ENCODE measurements around the gene TCIRG1.
"Not testable (repeated sequence)": the region's sequence is repeated elsewhere in the genome, so short reads cannot be mapped to it uniquely, and the experiment has no call there.

TCIRG1 gene

GRCh38 chr11:68083517-68083916 lies 44.7 kb downstream of the TCIRG1 start:
- no peak for DNase-seq (ENCODE audit: low read depth)

- DNase-seq (ENCODE audit: low read depth): no peak
Measured at GRCh38 chr11:68089679-68090078, 50.9 kb downstream of the TCIRG1 start.

GRCh38 chr11:68090287-68090686 lies 51.5 kb downstream of the TCIRG1 start:
- DNase-seq (ENCODE audit: low read depth): no peak

- DNase-seq (ENCODE audit: low read depth): no peak
Measured at GRCh38 chr11:68090706-68091105, 51.9 kb downstream of the TCIRG1 start.

GRCh38 chr11:68092411-68092810 lies 53.6 kb downstream of the TCIRG1 start:
- no peak for DNase-seq (ENCODE audit: low read depth)

- not testable (repeated sequence) for DNase-seq (ENCODE audit: low read depth)
Measured at GRCh38 chr11:68092946-68093345, 54.1 kb downstream of the TCIRG1 start.

GRCh38 chr11:68093565-68093964 lies 54.7 kb downstream of the TCIRG1 start:
- DNase-seq (ENCODE audit: low read depth): no peak

GRCh38 chr11:68096962-68097361 lies 58.1 kb downstream of the TCIRG1 start:
- DNase-seq (ENCODE audit: low read depth): no peak

GRCh38 chr11:68099057-68099456 lies 60.2 kb downstream of the TCIRG1 start:
- no peak for DNase-seq (ENCODE audit: low read depth)

- no peak for DNase-seq (ENCODE audit: low read depth)
Measured at GRCh38 chr11:68099474-68100405, 60.9 kb downstream of the TCIRG1 start.
